Epithelial cell of esophagus (primary cell): ENCODE data around the gene NARF.
"Not testable (repeated sequence)": the region's sequence is repeated elsewhere in the genome, so short reads cannot be mapped to it uniquely, and the experiment has no call there.

ENCODE experiments used
- DNase-seq: peaks from one replicate; pipeline ENCODE4 v3.0.0; 2010; ENCODE audit warnings: low read depth
- H3K4me3 ChIP-seq: 2 replicates; pipeline ENCODE4 v1.5.1; 2011; ENCODE audit warnings: mild to moderate bottlenecking, low read length, control low read depth
- TF ChIP-seq, protein P1 (sequence below): IDR thresholded peaks from 2 replicates; pipeline ENCODE4 v1.5.1; 2011; ENCODE audit warnings: low read depth, mild to moderate bottlenecking, low read length, control low read depth, inconsistent platforms; ENCODE audit not compliant: insufficient read depth; ENCODE audit errors: missing control alignments

Gene NARF

DNA sequence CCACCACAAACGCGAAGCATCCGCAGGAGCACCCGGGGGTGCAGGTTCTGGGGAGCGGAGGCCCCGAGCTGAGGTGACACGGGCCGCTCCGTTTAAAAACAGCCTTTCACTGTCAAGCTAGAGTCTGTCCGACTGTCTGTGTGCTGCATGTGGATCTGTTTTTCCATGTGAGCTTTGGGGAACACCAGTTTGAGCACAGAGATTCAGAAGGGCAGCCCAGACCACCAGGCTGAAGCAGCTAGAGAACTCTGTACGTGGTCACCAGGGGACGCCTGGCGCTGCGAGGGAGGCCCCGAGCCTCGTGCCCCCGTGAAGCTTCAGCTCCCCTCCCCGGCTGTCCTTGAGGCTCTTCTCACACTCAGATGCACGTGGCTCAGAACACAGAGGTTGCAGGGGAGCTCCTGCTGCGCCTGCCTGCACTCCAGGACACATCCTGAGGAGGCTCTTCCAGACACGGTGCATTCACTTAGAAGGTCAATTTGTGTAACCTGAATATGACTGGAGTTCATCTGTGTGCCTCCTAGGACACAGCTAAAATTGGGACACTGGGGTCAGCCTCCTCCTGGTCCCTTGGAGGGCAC lies 45.3 kb downstream of the NARF start:
- DNase-seq: no peak
- H3K4me3 ChIP-seq: no peak overlapping the region
- TF ChIP-seq, protein P1, sequence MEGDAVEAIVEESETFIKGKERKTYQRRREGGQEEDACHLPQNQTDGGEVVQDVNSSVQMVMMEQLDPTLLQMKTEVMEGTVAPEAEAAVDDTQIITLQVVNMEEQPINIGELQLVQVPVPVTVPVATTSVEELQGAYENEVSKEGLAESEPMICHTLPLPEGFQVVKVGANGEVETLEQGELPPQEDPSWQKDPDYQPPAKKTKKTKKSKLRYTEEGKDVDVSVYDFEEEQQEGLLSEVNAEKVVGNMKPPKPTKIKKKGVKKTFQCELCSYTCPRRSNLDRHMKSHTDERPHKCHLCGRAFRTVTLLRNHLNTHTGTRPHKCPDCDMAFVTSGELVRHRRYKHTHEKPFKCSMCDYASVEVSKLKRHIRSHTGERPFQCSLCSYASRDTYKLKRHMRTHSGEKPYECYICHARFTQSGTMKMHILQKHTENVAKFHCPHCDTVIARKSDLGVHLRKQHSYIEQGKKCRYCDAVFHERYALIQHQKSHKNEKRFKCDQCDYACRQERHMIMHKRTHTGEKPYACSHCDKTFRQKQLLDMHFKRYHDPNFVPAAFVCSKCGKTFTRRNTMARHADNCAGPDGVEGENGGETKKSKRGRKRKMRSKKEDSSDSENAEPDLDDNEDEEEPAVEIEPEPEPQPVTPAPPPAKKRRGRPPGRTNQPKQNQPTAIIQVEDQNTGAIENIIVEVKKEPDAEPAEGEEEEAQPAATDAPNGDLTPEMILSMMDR: no peak

DNA sequence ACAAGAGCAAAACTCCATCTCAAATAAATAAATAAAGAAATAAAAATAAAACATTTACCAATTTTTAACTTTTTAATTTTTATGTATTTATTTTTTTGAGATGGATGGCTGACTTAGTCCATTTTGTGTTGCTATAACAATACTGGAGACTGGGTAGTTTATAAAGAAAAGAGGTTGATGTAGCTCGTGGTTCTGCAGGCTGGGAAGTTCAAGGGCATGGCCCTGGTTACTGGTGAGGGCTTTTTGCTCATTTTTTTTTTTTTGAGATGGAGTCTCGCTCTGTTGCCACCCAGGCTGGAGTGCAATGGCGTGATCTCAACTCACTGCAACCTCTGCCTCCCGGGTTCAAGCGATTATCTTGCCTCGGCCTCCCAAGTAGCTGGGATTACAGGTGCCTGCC lies 46.8 kb downstream of the NARF start:
- DNase-seq: no peak
- TF ChIP-seq, protein P1: no peak
- H3K4me3 ChIP-seq: no peak overlapping the region

DNA sequence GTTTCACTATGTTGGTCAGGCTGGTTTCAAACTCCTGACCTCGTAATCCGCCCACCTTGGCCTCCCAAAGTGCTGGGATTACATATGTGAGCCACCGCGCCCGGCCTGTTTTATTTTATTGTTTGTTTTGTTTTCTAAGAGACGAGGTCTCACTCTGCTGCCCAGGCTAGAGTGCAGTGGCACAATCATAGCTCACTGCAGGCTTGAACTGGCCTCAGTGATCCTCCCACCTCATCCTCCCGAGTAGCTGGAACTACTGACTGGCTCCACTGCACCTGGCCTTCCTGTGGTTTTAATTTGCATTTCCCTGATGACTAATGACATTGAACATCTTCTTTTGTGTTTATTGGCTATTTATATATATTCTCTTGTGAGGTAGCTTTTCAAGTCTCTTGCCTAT lies 47.9 kb downstream of the NARF start:
- DNase-seq: peak; percentile 75
- H3K4me3 ChIP-seq: not testable (repeated sequence)

DNA sequence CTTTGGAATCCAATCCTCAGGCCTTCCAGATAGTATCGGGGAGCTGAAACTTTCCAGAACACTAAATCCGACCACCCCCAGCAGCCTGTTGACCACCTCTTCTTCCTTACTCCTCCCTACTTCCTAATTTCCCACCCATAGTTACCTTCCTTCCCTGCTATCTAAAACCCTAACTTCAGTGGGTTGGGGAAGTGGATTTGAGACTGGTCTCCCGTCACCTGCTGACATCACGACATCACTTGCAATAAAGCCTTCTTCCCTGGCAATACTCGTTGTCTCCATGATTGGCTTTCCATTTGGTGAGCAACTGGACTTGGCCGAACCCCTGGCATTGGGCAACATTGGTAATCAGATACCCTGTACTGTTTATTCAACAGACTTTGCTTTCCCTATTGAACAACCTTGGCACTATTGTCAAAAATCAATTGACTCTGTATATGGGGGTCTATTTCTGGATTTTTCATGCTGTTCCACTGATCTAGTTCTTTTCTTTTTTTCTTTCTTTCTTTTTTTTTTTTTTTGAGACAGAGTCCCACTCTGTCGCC lies 49.2 kb downstream of the NARF start:
- DNase-seq: no peak
- no peak overlapping the region for H3K4me3 ChIP-seq
- TF ChIP-seq, protein P1: no peak

DNA sequence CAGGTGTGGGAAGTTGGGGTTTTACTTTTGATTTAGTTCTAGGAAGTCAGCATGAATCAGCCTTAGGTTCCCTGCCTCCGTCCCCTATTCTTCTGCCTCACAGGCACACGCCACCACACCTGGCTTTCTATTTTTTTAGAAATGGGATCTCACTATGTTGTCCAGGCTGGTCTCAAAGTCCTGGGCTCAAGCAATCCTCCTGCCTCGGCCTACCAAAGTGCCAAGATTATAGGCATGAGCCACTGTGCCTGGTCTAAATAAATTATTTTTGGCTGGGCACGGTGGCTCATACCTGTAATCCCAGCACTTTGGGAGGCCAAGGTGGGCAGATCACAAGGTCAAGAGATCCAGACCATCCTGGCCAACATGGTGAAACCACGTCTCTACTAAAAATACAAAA lies 53.1 kb downstream of the NARF start:
- H3K4me3 ChIP-seq, DNase-seq: not testable (repeated sequence)

DNA sequence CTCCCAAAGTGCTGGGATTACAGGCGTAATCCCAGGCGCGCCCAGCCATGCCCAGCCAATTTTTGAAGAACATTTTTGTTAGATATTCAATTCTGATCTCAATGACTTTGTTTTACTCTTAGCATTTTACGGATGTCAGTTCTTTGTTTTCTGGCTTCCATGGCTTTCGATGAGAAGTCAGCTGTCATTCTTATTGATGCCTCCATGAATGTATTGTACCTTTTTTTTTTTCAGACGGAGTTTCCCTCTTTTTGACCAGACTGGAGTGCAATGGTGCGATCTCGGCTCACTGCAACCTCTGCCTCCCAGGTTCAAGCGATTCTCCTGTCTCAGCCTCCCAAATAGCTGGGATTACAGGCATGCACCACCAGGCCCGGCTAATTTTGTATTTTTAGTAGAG lies 55.3 kb downstream of the NARF start:
- not testable (repeated sequence) for H3K4me3 ChIP-seq, DNase-seq

DNA sequence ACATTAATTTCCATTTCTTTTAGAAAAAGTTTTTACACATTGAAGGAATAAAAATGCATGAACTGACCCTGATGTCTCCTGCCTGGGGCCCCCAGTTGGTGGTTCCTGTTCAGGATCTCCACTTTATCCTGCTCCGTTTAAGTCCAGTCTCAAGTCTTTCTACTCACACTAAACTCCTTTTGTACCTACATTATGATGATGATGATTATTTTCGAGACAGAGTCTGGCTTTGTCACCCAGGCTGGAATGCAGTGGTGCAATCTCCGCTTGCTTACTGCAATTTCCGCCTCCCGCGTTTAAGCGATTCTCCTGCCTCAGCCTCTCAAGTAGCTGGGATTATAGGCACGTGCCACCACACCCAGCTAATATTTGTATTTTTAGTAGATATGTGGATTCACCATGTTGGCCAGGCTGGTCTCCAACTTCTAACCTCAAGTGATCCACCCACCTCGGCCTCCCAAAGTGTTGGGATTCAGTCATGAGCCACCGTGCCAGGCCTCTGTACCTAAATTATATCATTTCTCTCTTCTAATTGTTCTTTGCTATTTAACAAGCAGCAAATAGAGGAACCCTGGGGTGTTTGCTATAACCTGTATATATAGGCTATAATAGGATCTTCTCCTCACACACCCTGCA lies 58.8 kb downstream of the NARF start:
- DNase-seq: peak; percentile 61
- TF ChIP-seq, protein P1: no peak
- H3K4me3 ChIP-seq: no peak overlapping the region

DNA sequence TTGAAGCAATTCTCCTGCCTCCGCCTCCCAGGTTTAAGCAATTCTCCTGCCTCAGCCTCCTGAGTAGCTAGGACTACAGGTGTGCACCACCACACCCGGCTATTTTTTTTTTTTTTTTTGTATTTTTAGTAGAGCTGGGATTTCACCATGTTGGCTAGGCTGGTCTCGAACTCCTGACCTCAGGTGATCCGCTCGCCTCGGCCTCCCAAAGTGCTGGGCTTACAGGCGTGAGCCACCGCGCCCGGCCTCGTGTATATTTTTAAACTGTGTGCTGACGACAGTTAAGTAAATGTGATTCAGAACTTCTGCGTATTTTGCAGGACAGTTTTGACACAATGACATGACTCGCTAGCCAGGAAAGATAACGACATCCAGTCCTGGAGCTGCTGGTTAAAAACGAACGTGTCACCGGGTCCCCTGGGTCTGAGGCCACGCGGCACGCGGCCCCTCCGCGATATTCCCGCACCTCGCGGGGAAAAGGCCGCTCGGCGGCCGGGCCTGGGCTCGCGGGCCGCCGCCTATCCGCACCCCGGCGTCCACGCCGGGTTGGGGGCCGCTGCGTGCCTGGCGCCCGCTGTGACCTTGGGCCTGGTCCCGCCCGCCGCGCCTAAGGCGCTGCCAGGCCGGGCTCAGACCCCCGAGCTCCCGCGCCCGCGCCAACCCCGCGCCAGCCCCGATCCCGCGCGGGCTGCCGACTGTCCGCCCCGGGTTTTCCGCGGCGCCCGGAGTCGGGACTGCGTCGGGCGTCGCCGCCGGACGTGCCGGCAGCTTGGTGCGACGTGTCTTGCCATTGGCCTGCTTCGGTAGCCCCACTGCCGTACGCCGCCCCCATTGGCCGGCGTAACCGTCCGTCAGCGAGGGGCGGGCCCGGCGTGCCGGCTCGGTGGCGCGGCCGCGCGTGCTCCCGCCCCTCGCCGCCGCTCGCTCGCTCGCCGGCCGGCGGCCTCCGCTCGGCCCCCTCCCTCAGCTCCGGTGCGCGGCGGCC lies 60.6 kb downstream of the NARF start, which contains the start of gene FOXK2:
Gene FOXK2 (plus strand): TSS at position 907 of the 985 bp plus-strand sequence. CDS start 157 bp downstream, outside the sequence.
- TF ChIP-seq, protein P1: no peak
- peak; percentile 95 for DNase-seq
- peak within 1 kb of the TSS; percentile 56 for H3K4me3 ChIP-seq
